NCI-H345 treated with DMSO at 0.1 percent for 48 hours (cell line): ENCODE measurements around the gene ACAD8.

ENCODE experiments used
- DNase-seq: peaks from one replicate; lab custom pipeline; 2025; ENCODE audit not compliant: unreplicated experiment; lab: John Stamatoyannopoulos, UW

Gene ACAD8

DNA sequence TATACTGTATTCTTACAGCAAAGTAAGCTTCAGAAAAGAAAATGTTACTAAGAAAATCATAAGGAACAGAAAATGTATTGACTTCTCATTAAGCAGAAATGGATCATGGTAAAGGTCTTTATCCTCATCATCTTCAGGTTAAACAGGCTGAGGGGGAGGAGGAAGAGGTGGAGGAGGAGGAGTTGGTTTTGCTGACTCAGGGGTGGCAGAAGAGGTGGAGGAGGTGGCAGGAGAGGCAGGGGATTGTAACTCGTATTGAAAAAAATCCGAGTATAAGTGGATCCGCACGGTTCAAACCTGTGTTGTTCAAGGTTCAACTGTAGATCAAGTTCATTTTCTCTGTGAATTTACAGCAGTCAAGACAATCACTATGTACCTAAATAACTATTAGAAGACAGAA is 35.8 kb downstream of the ACAD8 start:
- DNase-seq = no peak

DNA sequence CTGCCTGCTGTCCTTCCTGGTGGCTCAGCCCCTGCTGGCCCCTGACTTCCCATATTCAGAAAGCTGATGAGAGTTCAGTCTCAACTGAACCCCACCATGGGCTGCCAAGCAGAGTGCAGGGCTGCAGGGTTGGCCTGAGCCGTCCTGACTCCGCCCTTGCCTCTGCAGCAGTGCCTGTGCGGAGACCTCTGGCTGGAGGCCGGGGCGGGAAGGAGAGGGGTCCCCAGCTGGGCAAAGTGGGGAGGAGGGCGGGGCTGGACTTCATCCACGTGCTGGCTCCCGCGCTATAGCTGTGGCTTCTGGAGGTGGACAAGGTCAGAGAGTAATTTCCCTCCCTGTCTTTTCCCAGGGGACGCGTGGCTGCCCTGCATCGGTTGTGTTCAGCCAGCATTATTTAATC is 36.4 kb downstream of the ACAD8 start:
- no peak for DNase-seq

DNA sequence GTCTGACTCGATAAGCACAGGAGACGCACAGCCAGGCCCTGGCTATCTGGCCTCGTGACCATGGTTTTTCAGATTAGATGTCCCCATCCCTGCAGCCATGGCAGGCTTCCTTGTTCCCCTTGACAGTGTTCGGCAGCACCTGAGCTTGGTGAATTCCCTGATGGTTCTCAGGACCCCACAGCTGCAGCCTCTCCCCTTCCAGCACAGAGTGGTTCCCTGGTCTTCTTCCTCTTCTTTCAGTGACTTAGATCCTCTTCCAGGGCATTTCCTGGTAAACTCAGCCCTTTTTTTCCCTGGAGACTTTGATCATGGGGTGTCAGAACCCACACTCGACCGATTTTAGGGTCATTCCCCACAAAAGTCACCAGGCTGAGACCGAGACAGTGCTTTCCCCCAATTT is 37.3 kb downstream of the ACAD8 start:
- no peak for DNase-seq

DNA sequence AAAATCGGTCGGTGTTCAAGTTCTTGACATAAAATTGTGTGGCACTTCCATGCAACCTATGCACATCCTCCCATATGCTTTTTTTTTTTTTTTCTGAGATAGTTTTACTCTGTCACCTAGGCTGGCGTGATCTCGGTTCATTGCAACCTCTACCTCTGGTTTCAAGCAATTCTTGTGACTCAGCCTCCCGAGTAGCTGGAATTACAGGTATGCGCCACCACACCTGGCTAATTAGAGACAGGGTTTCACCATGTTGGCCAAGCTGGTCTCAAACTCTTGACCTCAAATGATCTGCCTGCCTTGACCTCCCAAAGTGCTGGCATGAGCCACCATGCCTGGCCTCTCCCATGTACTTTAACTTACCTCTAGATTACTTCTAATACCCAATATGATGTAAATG is 37.8 kb downstream of the ACAD8 start:
- DNase-seq = no peak

DNA sequence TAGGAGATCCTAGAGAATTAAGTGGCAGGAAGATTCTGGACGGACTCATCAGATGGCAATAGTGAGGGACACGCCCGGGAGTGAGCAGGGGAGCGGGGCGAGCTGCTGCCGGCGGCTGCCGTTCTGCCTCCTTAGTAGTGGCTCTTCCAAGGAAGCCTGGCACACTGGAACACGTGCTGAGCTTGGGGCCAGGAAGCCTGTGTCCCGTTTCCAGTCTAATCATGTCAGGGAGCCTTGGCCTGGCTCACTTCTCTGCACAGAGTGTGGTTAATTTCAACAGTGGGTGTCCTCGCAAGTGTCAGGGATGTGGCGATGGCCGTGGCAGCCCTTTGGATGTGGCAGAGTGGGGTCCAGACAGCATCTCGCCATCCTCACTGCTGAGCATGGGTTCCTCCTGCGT is 39.3 kb downstream of the ACAD8 start:
- DNase-seq = no peak

DNA sequence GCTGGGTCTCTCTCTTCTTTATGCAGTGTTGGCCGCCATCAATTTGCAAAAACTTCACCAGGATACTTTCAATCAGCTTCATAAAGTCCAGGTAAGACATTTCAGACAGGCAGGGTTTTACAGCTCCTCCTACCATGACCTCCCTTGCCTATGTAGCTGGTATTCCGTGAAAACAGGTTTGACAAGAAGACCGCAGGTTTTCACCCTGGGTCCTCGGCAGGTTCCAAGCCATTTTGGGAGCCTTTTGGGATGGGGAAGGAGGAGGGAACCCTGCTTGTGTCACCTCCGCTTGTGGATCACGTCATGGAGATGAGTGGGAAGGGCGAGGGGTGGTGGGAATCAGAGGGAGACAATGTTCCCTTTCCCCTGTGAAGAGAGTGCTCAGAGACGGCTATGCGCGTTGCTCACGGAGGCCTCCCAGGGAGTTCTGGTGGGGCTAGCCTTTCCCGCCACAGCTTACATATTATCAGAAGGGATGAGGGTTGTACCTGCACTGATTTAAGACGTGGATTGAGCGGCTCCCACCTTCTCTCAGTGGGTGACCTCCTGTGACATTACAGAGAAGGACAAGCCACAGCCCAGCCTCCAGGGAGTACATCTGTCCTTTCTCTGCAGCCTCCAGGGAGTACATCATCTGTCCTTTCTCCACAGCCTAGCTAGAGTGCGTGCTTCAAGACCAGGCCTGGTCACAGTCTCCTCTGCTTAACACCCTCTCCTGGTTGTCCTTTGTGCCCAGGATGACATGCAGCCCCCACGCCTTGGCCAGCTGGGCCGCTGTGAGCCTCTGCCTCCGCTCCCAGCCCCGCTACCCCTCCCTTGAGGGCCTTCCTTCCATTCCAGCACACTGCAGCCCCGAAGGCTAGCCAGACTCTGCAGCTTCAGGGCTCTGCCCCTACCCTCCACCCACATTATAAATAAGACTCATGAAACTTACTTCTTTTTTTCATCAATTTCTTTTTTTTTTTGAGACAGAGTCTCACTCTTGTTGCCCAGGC is 40.0 kb downstream of the ACAD8 start:
- no peak for DNase-seq

DNA sequence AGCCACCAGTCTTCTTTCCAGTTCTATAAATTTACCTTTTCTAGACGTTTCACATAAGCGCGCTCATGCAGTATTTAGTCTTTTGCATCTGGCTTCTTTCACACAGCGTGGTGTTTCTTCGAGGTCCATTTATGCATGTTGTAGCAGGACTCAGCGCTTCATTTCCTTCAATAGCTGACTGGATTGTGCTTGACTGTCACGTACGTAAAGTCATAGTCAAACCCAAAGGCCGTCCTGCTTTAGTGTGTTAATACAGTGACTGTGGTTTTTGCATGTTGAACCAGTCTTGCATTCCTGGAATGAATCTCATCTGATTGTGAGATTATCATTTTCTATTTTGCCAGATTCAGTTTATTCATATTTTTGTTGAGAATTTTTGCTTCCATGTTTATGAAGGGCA is 41.3 kb downstream of the ACAD8 start:
- no peak for DNase-seq

DNA sequence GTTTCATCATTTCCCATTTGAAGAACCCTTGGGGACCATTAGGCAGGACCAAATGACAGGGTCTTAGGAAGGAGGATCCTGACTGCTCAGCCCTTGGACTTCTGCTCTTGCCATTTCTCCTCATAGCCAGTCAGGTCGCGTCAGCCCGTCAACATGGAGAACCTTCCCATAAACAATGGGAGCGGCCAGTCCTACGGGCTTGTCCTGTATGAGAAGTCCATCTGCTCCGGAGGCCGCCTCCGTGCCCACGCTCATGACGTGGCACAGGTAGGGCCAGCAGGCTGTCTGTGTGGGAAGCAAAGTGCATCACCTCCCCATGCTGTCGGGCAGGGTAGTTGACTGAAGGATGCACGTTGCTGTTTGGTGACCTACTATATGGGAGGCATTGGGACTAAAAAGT is 58.9 kb downstream of the ACAD8 start:
- no peak for DNase-seq

DNA sequence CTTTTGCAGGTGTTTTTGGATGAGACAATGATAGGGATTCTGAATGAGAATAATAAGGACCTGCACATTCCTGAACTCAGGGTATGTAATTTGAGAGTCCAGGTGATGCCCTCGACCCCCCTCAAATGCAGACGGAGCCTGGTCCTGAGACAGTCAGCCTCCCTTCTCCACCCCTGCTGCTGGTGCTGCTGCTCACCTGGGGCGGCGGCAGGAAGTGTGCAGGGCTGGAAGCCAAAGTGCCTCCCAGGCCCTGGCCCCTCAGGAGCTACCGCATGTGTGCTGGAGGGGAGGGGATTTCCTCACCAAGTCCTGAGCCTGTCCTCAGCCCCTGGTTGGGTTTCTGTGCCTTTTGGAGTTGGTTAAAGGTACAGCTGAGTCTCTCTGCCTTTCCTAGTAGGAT is 59.4 kb downstream of the ACAD8 start:
- no peak for DNase-seq

DNA sequence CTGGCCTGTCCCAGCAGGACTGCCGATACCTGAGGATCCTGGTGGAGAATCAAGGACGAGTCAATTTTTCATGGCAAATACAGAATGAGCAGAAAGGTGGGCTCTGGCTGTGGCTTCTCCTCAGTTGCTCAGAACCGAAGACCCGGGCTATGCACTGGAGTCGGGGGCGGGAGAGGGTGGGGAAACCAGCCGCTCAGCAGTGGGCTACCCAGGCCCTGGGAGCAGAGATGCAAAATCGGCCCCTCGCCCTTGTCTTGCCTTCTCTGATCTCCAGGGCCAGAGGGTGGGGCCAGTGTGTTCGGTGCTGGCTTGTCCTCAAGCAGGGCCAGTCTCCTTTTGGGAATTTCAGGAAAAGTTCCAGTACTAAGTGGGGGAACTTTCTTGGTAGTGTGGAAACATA is 60.0 kb downstream of the ACAD8 start:
- no peak for DNase-seq

DNA sequence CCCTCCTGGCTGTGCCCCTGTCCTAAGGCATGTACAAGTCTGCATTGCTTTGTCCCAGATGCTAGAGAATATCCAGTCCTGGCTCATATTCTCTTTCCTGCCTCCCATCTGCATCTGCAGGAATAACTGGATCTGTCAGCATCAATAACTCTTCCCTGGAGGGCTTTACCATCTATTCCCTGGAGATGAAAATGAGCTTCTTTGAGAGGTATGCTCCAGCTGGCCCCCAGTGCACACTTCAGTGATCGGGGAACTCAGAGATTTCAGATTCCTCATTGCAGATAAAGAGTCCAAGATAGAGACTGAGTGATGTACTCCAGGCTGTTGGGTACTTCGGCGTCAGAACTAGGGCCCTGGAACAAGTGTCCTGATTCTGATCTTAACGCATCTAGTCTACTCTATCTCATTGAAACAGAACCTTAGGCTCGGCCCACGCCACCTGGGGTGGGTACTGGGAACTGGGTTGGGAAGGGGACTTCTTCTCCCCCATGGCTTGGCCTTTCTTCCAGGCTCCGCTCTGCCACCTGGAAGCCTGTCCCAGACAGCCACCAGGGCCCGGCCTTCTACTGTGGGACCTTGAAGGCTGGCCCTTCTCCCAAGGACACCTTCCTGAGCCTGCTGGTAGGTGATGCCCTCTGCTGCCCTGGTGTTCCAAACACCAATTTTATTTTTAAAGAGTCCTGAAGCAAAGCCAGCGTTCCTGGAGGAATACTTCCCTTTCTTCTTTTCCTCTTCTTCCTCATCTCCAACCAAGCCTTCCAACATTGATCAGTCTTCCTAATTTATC is 60.6 kb downstream of the ACAD8 start:
- no peak for DNase-seq
